H4 (cell line): ENCODE data around the gene IP6K2. TPM values are rescaled to one million over a fixed set of nuclear protein-coding genes. Genes with fewer than 3 reads are reported as not detected.
"Not testable (repeated sequence)": the region's sequence is repeated elsewhere in the genome, so short reads cannot be mapped to it uniquely, and the experiment has no call there.

Experiments
- DNase-seq: peaks from one replicate; pipeline ENCODE4 v3.0.0-alpha.2; 2015; ENCODE audit warnings: low spot score
- total RNA-seq: library from RNA; depleted of rRNA; stranded (reverse); fragments of >200 nt; shearing (Covaris generic); gene quantifications from 2 replicates; pipeline ENCODE4 v1.2.3, GENCODE V29; 2014; rRNA removed

Gene IP6K2, protein sequence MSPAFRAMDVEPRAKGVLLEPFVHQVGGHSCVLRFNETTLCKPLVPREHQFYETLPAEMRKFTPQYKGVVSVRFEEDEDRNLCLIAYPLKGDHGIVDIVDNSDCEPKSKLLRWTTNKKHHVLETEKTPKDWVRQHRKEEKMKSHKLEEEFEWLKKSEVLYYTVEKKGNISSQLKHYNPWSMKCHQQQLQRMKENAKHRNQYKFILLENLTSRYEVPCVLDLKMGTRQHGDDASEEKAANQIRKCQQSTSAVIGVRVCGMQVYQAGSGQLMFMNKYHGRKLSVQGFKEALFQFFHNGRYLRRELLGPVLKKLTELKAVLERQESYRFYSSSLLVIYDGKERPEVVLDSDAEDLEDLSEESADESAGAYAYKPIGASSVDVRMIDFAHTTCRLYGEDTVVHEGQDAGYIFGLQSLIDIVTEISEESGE
- 41.4 and 53.8 TPM in 2 replicates for total RNA-seq

DNA sequence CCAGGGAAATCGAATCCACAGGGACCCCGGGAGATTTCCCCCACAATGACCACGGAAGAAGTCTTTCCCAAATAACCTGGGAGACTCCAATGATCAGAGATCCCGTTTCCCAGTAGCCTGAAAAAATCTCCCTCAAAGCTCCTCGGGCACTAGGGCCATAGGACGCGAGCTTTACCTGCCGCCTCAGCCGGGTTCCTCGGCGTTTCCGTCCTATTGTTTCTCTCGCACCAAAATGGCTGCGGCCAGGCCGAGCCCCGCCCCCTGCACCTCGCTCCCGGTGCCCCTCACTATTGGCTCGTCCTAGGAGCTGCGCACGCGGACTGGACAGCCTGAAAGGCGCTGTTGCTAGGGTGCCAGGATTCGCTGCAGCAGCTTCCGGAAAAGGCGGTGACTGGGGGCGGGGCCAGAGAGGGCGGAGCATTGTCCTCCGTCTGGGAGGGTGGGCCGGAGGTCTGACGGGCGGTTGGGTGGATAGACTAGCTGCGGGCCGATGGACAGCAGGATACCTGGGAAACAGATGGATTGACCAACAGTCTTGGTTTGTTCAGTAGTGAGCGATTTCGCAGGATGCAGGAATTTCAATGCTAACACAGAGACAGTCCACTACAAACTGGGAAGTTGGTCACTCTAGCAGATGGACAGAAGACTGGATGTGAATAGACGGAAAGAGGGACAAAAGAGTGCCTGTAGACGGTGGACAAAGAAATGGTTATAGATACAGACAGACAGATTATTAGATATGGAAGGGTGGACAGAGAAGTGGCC, at the start of gene IP6K2:
TSS of gene IP6K2 (minus strand) at position 240 of the 765 bp plus-strand sequence. CDS start 21,930 bp downstream, outside the sequence.
- peak; percentile 95 for DNase-seq

DNA sequence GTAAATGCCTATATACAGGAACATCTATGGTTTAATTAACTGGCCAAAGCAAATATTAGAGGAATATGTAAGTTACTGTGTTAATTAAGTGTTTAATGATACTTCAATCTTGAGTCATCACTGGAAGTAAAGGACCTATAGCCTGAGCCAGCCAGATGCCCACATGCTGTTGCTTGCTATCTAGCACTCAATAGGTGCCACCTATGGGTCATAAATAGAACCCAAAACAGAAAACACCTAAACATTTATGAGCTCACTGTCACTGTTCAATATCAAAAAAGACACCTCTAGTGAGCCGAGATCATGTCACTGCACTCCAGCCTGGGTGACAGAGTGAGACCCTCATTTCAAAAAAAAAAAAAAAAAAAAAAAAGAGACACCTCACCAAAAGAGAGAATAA, 48.4 kb upstream of the IP6K2 start:
- no peak for DNase-seq

DNA sequence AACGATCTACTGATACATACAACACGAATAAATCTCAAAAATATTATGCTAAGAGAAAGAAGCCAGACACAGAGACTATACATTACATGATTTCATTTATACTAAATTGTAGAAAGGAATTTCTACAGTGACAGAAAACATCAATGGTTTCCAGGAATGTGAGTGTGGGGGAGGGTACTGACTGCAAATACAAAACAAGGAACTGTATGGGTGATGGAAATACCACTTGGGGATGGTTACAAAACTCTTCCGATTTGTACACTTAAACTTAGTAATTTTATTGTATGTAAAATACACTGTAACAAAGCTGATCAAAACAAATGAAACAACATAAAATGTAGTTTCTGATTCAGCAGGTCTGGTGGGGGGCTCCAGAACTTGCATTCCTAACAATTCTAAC, 45.8 kb upstream of the IP6K2 start:
- DNase-seq, result no peak

DNA sequence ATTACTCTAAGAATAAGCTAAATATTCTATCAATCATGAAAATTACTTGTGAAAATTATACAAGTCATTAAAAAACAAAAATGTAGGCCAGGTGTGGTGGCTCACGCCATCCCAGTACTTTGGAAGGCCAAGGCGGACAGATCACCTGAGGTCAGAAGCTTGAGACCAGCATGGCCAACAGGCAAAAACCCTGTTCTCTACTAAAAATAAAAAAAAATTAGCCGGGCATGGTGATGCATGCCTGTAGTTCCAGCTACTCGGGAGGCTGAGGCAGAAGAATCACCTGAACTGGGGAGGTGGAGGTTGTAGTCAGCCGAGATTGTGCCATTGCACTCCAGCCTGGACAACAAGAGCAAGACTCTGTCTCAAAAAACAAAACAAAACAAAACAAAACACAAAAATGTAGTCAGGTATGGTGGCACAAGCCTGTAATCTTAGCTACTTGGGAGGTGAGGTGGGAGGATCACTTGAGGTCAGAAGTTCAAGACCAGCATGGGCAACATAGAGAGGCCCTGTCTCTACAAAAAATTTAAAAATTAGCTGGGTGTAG, 43.0 kb upstream of the IP6K2 start:
- not testable (repeated sequence) for DNase-seq

DNA sequence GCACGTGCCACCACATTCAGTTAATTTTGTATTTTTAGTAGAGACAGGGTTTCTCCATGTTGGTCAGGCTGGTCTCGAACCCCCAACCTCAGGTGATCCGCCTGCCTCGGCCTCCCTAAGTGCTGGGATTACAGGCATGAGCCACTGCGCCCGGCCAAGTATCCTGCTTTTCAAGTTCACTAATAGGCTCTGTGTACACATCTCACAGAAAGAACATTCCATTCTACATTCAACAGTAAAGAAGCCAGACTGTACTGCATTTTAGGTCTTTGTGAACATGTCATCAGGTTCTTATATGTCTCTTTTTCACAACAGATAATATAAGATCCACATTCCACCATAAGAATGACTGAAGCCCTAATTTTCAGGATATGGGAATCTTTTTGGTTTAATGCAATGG, 42.5 kb upstream of the IP6K2 start:
- not testable (repeated sequence) for DNase-seq

DNA sequence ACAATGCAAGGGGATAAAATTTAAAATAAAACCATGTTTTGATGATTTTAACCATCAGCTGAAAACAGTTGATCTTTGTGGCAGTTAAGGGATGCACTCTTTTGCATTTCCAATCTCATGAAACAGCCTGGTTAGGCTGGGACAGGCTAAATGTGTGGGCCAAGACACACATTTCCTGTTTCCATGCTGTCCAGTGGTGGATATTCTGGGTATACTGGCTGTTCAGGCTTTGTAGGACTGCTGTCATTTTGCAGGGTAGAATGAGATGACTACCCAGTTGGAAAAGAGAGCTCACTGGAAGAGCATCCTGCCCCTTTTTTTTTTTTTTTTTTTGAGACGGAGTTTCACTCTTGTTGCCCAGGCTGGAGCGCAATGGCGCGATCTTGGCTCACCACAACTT, 42.0 kb upstream of the IP6K2 start:
- DNase-seq, result no peak

DNA sequence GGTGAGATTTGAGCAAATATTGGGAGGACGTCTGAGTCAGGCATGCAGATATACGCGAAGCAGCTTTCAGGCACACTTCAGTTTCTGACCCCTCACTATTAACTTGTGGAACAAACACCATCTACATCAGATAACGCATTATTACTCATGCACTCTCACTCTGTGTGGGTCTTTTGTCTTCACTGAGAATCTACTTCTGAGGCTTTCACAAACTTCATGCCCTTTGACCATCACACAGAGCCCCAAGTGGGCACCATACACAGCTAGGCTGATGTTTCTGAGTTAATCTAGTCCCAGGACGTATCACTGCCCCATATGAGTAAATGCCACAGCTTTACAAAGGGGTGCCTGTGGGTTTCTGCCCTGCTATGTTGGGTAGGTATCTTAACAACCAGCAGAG, 39.6 kb upstream of the IP6K2 start:
- no peak for DNase-seq

DNA sequence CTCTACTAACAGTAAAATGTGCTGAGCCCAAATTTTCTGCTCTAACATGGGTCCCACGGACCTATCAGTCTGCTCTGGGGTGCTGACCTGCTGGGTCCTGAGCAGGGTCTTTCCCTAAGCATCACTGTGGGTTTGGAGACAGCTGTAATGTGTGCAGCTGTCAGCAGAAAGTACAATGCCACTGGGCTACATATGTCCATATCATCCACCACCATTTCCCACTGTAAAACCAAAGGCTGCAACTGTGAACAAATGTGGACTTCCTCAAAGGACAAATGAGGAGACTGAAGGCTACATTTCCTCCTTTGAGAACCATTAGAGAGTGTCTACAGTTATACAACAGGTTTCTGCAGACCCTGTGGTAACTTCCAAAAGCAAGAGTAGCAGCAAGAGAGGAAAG, 33.8 kb upstream of the IP6K2 start:
- no peak for DNase-seq

DNA sequence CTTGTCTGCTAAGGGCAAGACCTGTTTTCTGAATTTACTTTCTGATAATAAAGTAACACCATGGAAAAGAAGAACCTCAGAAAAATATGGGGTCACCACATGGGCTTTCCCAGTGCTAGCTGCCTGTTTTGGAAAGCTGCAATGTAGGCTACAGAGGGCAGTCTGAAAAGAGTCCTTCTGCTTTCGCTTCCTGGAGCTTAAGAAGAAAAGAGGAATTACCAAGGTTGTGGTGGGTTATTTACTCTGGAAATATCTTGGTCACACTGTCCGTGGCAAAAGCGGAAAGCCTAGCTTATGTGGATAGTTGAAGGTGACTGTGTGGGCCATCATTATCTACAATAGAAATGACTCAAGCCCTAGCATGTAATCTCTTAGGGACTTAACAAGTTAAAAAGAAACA, 31.7 kb upstream of the IP6K2 start:
- DNase-seq, result no peak

DNA sequence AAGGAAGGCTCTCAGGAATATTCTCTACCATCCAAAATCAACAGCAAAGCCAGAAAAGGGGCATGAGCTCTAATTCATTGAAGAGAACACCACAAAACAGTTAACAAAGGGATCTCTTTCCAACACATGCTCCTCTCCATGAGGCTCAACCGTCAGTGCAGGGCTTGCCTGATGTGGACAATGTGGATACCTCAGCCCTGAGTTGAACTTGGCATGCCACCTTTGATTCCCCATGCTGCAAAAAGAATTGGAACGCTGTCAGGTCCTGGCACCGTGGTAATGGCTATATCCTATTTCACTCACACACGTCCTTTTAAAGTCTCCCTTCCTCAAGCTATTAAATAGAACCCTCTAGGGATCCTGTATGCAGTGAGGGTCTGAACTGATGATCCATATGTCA, 30.7 kb upstream of the IP6K2 start:
- DNase-seq, result no peak

DNA sequence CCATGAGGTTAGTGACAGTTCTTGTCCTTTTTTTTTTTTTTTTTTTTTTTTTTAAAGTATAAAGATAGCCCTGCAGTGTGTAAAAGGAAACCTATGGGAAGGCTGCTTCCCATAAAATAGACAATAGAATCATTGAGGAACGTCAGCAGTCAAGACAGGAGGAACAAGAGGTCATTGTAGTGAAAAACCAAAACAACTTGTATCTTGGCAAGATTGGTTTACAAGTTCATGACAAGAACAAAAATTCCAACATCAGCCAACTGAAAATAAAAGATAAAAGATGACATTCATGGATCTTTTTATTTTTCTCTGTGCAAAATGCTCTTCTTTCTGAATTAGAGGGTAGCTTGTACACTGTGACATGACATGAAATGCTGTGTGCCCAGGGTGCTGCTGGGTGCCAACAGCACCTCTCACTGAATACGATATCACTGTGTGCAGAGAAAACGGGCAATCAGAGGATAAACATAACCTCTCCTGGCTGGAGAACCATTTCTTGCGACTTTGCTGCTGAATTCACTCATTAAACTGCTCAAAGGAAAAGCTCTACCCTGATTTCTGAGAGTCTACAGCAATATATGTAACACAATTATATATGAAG, 30.1 kb upstream of the IP6K2 start:
- DNase-seq, result no peak

DNA sequence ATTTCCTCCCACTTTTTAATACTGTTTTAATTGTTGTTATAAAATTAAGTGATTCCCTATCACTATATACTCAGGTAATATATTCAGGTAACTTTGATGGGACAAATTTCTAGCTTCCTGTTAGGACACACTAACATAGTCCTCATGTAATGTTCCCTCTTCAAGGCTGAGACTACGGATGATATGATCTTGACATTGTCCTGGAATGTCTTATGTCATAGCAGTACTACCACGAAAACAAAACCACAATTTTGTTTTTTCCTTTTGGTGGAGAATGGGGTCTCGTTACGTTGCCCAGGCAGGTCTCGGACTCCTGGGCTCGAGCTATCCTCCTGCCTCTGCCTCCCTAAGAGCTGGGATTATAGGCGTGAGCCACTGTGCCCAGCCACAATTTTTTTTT, 26.8 kb upstream of the IP6K2 start:
- no peak for DNase-seq

DNA sequence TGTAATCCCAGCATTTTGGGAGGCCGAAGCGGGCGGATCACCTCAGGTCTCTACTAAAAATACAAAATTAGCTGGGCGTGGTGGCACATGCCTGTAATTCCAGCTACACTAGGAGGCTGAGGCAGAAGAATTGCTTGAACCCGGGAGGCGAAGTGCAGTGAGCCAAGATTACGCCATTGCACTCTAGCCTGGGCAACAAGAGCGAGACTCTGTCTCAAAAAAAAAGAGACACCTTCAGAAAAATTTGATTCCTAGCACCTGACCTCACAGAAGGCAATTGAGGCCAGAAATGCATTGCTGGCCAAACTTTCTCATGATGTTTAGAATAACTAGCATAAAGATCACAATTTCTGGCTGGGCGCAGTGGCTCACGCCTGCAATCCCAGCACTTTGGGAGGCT, 24.2 kb upstream of the IP6K2 start:
- not testable (repeated sequence) for DNase-seq

DNA sequence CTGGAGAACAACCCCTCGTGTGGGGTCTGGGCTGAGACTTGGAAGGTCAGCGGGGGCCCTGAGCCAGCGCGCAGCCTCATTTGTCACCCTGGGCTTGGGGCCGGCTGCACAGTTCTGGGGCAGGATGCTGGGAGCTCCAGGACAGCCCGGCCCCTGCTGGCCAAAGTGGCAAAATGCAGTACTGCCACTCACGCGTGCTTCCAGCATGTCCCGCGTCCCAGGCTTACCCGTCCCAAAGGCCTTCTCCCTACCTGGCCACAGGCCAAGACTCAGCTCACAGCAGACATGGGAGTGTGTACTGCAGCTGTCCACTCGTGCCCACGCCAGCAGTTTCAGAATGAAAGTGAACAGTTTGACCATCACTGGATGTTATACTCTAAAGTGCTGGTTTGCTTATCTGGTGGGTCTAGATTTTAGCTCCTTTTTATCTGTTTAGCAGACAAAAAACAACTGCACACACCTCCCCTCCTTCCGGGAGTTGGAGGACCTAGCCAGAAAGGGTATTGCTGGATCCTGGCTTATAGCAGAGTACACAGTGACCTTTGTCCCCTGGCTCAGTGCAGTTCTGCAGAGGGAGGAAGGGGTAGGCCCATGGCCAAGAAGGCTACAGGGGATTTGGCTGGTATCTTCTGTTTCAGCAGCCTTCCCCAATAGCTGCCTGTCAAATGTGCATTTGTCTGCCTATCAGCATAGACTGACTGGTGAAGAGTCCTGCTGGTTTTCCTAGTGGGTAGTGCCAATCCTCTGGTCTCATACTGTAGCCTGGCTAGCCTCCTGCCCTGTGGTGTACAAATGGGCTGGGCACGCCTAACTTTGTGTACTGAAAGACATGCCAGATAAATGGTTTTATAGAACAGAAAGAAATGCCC, 23.2 kb upstream of the IP6K2 start:
- DNase-seq, result peak; percentile 59

DNA sequence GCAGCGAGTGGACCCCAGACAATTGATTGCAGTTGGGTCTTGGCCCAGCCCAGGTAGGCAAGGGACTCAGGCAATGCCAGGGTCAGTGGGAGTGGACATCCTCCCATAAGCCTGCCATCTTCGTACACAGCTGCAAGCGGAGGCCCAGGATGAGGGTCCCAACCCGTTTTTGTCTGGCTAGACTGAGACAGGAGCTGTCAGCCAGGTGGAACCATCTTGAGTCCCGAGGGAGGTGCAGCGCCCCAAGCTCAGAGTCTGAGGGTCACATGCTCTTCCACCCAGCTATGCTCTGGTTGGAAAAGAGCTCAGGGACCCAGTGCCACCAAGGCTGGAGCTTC, 22.6 kb upstream of the IP6K2 start:
- DNase-seq, result no peak

DNA sequence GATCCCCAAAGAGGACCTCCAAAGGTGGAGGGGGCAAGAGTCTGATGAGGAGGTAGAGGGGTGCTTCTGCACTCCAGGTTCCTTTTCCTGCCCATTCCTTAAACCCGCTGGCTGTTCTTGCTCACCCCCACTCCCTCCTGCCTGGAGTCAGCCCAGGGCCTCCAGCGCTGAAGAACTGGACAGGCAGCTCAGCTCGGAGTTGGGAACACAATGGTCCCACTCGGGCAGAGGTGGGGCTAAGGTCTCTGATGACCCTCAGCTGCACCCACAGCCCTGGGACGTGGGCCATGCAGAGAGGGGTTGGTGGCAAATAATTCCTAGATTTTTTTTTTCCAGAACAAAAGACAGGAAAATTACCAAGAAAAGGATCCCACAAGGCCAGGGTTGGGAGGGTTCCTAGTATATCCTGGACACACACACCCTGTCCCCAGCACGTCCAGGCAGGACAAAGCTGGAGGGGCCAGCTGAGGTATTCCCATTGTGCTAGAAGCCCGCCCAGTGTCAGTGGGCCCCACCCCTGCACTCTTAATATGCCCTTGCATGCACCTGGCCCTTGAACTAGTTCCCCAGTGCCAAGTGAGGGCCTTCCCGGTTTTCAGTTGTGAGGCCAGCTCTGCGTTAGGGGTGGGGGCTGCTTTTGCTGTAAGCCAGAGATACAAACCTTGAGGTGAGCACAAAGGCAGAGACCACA, 22.1 kb upstream of the IP6K2 start:
- no peak for DNase-seq

DNA sequence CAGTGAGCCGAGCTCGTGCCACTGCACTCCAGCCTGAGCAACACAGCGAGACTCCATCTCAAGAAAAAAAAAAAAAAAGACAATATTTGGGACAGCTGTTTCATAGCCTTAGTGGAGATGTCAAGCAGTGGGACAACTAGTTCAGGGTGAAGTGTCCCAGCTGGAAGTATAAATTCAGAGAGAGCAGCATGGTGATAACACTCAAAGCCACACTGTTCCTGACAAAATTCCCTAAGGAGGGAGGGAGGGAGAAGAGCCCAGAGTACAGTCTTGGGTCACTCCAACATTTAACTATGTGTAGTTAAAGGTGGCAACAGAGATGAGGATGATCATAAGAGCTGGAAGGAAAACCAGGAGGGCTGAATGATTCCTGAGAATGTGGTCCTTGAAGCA, 21.1 kb upstream of the IP6K2 start:
- no peak for DNase-seq

DNA sequence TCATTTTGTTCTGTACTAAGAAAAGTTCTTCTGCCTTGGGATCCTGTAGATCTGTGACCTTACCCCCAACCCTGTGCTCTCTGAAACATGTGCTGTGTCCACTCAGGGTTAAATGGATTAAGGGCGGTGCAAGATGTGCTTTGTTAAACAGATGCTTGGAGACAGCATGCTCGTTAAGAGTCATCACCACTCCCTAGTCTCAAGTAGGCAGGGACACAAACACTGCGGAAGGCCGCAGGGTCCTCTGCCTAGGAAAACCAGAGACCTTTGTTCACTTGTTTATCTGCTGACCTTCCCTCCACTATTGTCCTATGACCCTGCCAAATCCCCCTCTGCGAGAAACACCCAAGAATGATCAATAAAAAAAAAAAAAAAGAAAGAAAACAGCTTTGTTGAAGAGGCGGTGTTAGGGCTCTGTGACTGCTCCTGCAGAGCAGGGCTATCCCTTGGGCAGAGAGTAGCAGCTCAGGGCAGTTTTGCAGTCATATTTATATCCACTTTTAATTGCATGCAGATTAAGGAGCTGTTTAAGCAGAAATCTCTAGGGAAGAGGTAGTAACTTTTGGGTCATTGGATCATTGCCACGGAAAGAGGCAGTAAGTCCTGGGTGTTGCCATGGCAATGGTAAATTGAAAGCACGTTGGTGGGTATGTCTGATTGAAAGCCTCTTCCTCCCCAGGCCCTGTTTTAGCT, 18.2 kb upstream of the IP6K2 start:
- not testable (repeated sequence) for DNase-seq

DNA sequence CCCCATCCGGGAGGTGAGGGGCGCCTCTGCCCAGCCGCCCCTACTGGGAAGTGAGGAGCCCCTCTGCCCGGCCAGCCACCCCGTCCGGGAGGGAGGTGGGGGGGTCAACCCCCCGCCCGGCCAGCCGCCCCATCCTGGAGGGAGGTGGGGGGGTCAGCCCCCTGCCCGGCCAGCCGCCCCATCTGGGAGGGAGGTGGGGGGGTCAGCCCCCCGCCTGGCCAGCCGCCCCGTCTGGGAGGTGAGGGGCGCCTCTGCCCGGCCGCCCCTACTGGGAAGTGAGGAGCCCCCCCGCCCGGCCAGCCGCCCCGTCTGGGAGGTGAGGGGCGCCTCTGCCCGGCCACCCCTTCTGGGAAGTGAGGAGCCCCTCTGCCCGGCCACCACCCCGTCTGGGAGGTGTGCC, 17.5 kb upstream of the IP6K2 start:
- DNase-seq, result not testable (repeated sequence)
